NCI-H1417 (cell line): Measurements from ENCODE around the gene SCRN1.

ENCODE experiments used
- DNase-seq, 3 experiments: peaks; one replicate each; lab custom pipeline; 2025; lab: John Stamatoyannopoulos, UW

SCRN1 gene

DNA sequence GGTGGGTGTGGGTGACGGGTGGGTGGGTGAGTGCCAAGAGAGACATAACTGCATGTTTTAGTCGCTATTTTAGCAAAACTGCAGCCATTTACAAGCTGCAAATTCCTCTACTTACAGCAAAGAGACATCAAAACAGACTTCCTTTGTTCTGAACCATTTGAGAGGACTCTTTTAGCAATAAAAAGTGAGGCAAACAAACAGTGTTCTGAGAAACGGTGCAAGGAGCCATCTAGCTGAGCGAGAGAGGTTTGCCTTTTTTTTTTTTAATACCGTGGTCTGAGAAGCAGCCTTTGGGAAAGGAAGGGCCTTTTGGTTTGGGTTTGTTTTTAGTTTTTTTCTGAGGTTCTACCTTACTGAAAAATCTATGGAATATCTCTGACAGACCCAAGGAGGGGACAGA is 62.9 kb downstream of the SCRN1 start:
- DNase-seq = no peak

DNA sequence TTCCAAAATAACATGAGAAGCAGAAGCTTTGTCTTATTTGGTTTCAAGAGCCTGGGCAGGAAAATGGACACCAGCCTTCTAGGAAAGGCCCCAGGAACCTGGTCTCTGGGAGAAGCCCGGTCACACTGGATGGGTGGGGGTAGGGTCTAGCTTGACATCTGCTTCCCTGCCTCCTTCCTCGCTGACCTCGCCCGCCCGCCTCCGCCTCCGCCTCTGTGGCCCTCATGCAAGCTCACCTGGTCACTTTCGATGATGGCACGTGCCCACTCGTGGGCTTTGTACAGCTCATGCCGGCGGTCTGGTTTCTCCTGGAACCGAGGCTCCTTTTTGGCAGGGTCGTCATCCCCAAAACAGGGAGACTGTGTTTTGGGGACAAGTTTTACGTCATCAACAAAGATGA is 63.4 kb downstream of the SCRN1 start:
- DNase-seq = no peak

DNA sequence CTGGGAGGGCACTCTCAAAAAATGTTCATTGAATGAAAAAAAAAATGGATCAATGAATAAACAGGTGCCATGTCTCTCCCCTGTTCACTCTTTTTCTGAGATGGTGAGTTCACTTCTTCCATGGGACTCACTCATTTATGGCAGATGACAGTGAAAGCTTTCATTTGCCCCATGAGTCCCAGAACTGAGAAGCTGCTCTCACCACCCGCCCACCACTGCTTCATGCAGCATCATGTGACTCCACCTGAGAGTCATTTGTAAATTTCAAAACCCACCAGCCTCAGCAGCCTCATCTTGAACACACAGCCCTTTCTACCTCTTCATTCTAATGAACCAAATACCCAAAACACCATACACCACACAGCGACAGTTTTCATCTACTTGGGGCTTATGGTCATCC is 64.9 kb downstream of the SCRN1 start:
- no peak for DNase-seq

GRCh38 chr7:29924006-29924405 is 65.6 kb downstream of the SCRN1 start:
- DNase-seq = peak in 1 of 3 experiments; percentile 6

- no peak for DNase-seq
These were observed 66.5 kb downstream of the SCRN1 start for GRCh38 chr7:29922921-29923700.

DNA sequence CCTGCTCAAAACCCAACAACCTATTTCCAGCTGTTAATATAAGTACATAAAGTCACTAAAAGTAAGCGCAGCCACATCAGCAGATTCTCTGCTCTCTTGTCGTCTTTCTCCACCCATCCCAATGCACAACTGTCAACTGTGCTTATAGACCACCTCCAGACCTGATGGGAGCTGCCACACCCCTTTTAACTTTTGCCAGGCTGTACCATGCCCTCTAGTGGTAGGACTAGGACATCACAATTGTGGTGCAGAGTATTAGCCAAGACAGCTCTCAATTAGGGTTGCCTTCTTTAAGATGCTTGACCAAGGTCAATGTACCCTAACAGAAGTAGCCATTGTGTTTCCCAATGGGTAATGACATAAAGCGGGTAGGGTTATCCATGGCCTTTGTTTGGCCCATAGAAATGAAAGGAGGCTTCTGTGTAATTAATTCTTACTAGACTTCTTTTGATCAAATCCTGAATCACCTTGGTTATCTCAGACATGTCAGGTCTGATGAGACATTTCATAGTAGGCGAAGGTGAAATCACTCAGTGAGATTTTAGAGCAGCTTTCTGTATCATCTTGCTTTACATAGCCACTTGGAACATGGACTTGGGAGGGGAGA is 68.1 kb downstream of the SCRN1 start:
- peak; percentile 50 to 84 (median 66) for DNase-seq

- DNase-seq = peak in 1 of 3 experiments; percentile 18
These were observed 69.1 kb downstream of the SCRN1 start for GRCh38 chr7:29920491-29920890.

GRCh38 chr7:29919790-29920189 is 69.8 kb downstream of the SCRN1 start:
- DNase-seq = no peak

- DNase-seq = no peak
These were observed 70.8 kb downstream of the SCRN1 start for GRCh38 chr7:29918850-29919249.

DNA sequence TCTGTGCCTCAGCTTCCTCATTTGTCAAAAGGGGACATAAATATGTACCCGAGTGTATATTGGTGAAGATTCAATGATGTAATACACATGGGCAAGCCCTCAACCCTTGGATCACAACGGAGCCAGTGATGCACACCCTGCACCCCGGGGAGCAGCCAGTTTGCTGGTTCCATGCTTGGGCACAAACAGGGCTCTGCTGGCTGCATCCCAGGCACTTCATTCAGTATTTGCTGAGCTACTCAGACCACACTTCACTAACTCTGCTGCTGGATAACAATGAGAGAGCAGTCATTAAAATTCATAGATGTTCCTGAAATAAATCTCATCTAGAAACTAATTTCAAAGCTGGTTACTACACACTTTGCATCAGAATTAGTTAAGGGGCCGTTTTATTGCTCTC is 72.0 kb downstream of the SCRN1 start:
- DNase-seq = peak in 1 of 3 experiments; percentile 80

DNA sequence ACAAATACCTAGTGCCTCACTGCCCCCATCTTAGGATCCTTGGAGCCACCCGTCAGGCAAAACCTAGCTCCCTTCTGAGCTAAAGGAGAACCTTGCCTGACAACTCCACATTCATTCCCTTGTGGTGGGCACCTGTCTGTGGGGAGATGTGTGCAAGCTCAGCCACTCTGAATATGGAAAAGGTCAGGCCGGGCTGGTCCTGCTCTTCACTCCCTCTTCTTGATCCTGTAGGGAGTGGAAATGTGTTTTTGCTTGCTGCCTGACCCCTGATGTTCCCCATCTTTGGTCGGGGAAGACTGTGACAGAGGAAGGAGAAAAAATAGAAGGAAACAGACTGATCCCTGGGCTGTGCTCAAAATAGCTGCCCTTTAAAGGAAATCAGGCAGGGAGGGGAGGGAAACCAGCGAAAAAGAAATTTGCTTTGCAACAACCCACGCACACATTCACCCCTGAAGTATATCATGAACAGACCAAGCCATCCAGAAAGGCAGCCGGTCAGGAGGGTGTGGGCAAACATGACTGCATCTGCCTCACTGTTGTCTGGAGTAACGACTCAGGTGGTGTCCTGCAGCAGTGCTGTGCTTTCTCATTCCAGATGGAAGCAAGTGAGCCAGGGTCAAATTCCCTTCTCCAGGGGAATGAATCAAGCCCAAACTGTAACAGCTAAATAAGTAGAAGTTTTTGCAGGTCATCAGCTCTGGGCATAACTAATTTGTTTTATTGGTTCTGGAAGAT is 74.0 kb downstream of the SCRN1 start:
- DNase-seq = peak in 2 of 3 experiments; percentile 7 to 37

- DNase-seq = no peak
These were observed 75.4 kb downstream of the SCRN1 start for GRCh38 chr7:29914180-29914579.

DNA sequence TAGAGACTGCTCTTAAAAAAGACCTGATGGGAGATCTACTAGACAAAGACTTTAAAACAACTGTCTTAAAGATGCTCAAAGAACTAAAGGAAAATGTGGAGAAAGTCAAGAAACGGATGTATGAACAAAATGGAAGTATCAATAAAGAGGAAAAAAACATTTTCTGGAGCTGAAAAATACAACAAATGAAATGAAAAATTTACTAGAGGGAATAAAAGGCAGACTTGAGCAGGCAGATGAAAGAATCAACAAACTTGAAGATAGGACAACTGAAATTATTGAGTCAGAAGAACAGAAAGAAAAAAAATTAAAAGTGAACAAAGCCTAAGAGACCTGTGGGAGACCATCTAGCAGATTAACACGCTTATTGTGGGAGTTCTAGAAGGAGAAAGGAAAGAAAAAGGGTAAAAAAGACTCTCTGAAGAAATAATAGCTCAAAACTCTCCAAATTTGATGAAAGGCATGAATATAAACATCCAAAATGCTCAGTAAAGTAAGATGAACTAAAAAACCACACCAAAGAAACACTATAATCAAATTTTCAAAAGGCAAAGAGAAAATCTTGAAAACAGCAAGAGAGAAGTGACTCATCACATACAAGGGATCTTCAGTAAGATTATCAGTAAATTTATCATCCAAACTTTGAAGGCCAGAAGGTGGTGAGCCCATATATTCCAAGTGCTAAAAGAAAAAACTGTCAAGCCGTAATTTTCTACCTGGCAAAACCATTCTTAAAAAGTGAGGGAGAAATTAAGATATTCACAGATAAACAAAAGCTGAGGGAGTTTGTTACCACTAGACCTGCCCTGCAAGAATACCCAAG is 83.2 kb downstream of the SCRN1 start:
- DNase-seq = no peak

DNA sequence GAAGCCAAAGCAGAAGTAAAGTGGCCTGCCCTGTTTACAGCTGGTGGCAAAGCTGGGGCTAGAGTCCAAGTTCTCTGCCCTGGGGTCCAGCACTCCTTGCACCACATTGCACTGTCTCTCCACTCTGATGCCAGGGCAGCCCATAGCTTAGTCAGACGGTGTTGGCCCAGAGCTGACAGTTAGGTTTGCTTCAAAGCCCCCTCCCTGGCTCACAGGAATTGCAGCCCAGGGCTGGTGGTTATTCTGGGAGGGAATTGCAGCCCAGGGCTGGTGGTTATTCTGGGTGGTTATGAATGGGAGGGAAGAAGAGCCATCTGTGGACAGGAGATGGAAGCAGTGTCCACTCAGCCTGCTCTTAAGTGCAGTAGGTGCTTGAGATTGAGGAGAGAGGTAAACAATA is 88.9 kb downstream of the SCRN1 start:
- peak in 2 of 3 experiments; percentile 15 to 50 for DNase-seq

DNA sequence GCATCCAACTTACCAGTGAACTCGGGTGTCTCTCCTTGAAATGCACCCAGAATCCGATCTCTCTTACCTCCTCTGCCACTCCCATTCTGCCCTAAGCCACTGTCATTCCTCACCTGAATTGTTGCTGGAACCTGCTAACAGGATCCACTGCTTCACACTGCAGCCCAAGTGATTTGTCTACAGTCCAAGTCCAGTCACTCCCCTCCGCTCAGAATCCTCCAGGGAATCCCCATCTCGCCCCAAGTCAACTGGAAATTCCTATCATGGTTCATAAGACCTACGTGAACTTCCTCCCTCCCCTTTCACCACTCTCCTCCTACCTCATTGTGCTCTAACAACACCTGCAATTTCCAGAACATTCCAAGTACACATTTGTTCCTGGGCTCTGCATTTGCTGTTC is 91.3 kb downstream of the SCRN1 start:
- no peak for DNase-seq

DNA sequence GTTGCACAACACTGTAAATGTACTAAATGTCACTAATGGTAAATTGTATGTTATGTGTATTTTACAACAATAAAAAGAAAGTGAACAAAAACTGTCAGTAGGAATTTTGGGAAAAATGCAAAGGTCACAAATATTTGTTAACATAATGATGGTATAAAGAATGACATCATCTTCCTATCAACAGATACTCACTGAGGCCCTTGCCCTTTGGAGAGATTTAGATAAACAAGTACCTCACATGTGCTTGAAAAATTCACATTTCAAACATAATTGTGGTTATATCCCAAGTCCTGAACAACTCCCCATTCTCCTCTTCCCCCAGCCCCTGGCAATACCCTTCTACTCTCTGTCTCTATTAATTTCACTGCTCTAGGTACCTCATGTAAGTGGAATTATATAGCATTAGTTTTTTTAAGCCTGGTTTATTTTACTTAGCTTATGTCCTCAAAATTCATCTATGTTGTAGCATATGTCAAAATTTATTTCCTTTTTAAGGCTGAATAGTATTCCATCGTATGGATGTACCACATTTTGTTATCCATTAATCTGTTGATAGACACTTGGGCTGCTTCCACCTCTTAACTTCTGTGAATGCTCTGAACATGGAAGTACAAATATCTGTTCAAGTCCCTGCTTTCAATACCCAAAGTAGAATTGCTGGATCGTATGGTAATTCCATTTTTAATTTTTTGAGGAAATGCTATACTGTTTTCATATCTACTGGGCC is 92.8 kb downstream of the SCRN1 start:
- no peak for DNase-seq

- DNase-seq = no peak
These were observed 94.0 kb downstream of the SCRN1 start for GRCh38 chr7:29895559-29895958.

- peak in 2 of 3 experiments; percentile 12 to 56 for DNase-seq
These were observed 95.3 kb downstream of the SCRN1 start for GRCh38 chr7:29894256-29894655.

DNA sequence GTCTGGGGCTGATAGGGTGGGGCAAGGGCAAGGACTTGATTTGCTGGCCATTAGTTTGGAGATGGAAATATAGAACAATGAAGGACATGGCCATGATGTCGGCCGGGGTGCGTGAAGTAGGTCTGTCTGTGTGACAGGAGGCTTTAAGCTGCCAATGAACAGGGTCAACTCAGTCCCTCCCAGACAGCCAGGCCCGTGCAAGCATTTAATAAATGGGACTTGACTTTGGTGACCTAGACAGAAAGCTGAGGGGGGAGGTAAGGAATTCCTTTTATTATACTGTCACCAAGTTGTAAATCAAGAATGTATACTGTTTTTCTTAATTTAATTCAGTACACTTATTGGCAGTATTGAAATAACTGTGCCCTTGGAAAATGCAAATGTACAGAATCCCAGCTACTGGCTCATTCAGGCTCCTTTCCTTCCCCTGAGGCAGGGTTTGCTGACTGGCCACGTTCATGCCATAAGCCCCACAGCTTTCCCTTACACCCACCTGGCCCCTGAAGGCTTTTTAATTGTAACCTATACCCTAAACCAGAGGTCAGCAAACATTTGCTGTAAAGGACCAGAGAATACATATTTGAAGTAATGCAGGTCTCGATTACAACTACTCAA is 96.1 kb downstream of the SCRN1 start:
- DNase-seq = peak in 1 of 3 experiments; percentile 56

GRCh38 chr7:29892231-29892630 is 97.4 kb downstream of the SCRN1 start:
- no peak for DNase-seq

- DNase-seq = no peak
These were observed 97.8 kb downstream of the SCRN1 start for GRCh38 chr7:29891766-29892165.
